K562 (cell line): ENCODE data around the gene CECR2. TPM values are rescaled to one million over a fixed set of nuclear protein-coding genes. Genes with fewer than 3 reads are reported as not detected.

Experiments
- BDP1 ChIP-seq: IDR thresholded peaks from 3 replicates; pipeline ENCODE4 v1.6.1; 2011; ENCODE audit not compliant: insufficient read length, insufficient read depth
- CTBP1 ChIP-seq: fragments of 450-650 bp; IDR thresholded peaks from 2 replicates; pipeline ENCODE4 v1.6.1; 2016; ENCODE audit warnings: borderline replicate concordance
- OTX1 ChIP-seq: fragments of 450-650 bp; formaldehyde crosslinking; IDR thresholded peaks from 2 replicates; pipeline ENCODE4 v1.4.0; 2022; ENCODE audit warnings: mild to moderate bottlenecking
- RAD21 ChIP-seq, 2 experiments: fragments of 250-450 bp in 1 of 2; fragments of 450-650 bp in 1 of 2; sonication (Bioruptor Pico) in 1 of 2; formaldehyde crosslinking in 1 of 2; IDR thresholded peaks in 1 of 2; conservative IDR thresholded peaks in 1 of 2; 2 replicates each; pipeline versions ENCODE4 v1.4.0 to v1.8.0; 2020 to 2022; ENCODE audit warnings: mild to moderate bottlenecking in 2 of 2, moderate library complexity in 1 of 2
- polyA plus RNA-seq, 8 experiments: library from polyadenylated mRNA; depleted of rRNA in 4 of 8; stranded (reverse) in 5 of 8; unstranded in 3 of 8; fragments of >200 nt; fragmentation: Nextera tagmentation in 2 of 8; fragmentation: Illumina TruSeq in 1 of 8; extraction: Ambion mirVana in 2 of 8; extraction: Trizol in 1 of 8; gene quantifications; 2 replicates each; pipeline versions ENCODE4 v1.2.1 to v1.2.3, GENCODE V29; 2011 to 2014; ENCODE audit warnings: inconsistent platforms in 1 of 8, missing spikeins in 1 of 8
- total RNA-seq, 7 experiments: library from RNA; depleted of rRNA in 6 of 7; stranded (reverse); fragments of >200 nt in 6 of 7; fragmentation: Illumina TruSeq in 2 of 7; extraction: Trizol in 2 of 7; gene quantifications; 2 replicates each; pipeline versions ENCODE4 v1.2.1 to v1.2.3, GENCODE V29; 2011 to 2021; ENCODE audit warnings: low replicate concordance in 1 of 7
- TF ChIP-seq, protein P1 (sequence below), 2 experiments: fragments of 450-650 bp; formaldehyde crosslinking in 1 of 2; IDR thresholded peaks; 2 replicates each; pipeline versions ENCODE4 v1.4.0 to v1.6.1; 2014 to 2020; ENCODE audit warnings: mild to moderate bottlenecking in 2 of 2, borderline replicate concordance in 1 of 2, low read depth in 1 of 2

CECR2 gene
- total and polyA plus RNA-seq, 9 of the 15 experiments (the other 6 are each of a cell fraction or from before 2014, with no cell fraction given), result 0.01 to 1.00 (median 0.27) TPM

DNA sequence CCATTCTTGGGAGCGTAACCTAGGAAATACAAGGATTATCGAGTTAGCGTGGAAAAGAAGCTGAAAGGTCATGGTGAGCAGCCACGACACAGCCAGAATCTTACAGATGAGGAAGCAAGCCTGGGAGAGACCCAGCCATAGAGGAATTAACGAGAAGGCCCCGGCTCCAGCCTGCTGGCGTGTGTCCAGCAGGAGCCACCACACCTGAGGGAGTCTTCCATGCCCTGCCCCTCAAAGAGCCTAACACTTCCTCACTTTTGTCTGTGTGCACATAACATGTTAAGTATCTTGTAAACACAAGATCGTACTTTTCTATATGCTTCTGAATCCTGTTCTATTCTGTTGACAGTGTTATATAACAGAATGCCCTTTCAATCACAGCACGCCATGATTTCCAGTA, 18.1 kb downstream of the CECR2 start (continued):
- TF ChIP-seq, protein P1, sequence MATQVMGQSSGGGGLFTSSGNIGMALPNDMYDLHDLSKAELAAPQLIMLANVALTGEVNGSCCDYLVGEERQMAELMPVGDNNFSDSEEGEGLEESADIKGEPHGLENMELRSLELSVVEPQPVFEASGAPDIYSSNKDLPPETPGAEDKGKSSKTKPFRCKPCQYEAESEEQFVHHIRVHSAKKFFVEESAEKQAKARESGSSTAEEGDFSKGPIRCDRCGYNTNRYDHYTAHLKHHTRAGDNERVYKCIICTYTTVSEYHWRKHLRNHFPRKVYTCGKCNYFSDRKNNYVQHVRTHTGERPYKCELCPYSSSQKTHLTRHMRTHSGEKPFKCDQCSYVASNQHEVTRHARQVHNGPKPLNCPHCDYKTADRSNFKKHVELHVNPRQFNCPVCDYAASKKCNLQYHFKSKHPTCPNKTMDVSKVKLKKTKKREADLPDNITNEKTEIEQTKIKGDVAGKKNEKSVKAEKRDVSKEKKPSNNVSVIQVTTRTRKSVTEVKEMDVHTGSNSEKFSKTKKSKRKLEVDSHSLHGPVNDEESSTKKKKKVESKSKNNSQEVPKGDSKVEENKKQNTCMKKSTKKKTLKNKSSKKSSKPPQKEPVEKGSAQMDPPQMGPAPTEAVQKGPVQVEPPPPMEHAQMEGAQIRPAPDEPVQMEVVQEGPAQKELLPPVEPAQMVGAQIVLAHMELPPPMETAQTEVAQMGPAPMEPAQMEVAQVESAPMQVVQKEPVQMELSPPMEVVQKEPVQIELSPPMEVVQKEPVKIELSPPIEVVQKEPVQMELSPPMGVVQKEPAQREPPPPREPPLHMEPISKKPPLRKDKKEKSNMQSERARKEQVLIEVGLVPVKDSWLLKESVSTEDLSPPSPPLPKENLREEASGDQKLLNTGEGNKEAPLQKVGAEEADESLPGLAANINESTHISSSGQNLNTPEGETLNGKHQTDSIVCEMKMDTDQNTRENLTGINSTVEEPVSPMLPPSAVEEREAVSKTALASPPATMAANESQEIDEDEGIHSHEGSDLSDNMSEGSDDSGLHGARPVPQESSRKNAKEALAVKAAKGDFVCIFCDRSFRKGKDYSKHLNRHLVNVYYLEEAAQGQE (IDR thresholded peaks at IDR 0.05; ENCODE audit: borderline replicate concordance), result no peak
- TF ChIP-seq, protein P1 (CRISPR knock-in tag; IDR thresholded peaks at IDR 0.05; ENCODE audit: low read depth), result no peak
- no peak for TF ChIP-seq RAD21 (CRISPR knock-in tag; conservative IDR thresholded peaks at IDR 0.05 in 1 of 2, IDR thresholded peaks at IDR 0.05 in 1 of 2)
- no peak for TF ChIP-seq OTX1 (CRISPR knock-in tag)
- TF ChIP-seq CTBP1, result no peak
- TF ChIP-seq BDP1, result no peak
